GM06990 (cell line): Measurements from ENCODE around the gene AACS.

ENCODE experiments used
- DNase-seq: peaks from one replicate; pipeline ENCODE4 v3.0.0-alpha.2; 2011; ENCODE audit not compliant: insufficient read length; ENCODE audit errors: extremely low read depth
- H3K27me3 ChIP-seq: replicated peaks from 2 replicates; pipeline ENCODE4 v1.6.0; 2011; ENCODE audit warnings: low read length; ENCODE audit not compliant: control insufficient read depth, insufficient read depth
- H3K36me3 ChIP-seq: 2 replicates; pipeline ENCODE4 v1.5.1; 2011; ENCODE audit warnings: low read length; ENCODE audit not compliant: control insufficient read depth, insufficient read depth
- H3K4me3 ChIP-seq: replicated peaks from 2 replicates; pipeline ENCODE4 v1.5.1; 2011; ENCODE audit warnings: low read depth, mild to moderate bottlenecking, control low read depth, low read length
- TF ChIP-seq, protein P1 (sequence below): IDR thresholded peaks from 2 replicates; pipeline ENCODE4 v1.5.1; 2011; ENCODE audit warnings: low read length, control low read depth, mild to moderate bottlenecking, inconsistent platforms; ENCODE audit not compliant: insufficient read depth, poor library complexity, severe bottlenecking

AACS gene

DNA sequence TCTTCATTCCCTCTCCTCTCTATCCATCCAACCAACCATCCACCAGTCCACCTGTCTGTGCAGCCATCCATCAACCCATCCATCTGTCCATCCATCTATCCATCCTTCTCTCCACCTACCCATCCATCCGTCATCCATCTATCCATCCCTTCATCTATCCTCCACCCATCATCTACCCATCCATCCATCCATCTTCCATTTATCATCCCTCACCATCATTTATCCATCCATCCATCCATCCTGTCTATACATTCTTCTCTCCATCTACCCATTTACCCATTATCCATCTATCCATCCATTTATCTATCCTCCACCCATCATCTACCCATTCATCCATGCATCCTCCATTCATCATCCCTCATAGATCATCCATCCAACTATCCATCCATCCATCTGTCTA lies 24.4 kb downstream of the AACS start:
- TF ChIP-seq, protein P1, sequence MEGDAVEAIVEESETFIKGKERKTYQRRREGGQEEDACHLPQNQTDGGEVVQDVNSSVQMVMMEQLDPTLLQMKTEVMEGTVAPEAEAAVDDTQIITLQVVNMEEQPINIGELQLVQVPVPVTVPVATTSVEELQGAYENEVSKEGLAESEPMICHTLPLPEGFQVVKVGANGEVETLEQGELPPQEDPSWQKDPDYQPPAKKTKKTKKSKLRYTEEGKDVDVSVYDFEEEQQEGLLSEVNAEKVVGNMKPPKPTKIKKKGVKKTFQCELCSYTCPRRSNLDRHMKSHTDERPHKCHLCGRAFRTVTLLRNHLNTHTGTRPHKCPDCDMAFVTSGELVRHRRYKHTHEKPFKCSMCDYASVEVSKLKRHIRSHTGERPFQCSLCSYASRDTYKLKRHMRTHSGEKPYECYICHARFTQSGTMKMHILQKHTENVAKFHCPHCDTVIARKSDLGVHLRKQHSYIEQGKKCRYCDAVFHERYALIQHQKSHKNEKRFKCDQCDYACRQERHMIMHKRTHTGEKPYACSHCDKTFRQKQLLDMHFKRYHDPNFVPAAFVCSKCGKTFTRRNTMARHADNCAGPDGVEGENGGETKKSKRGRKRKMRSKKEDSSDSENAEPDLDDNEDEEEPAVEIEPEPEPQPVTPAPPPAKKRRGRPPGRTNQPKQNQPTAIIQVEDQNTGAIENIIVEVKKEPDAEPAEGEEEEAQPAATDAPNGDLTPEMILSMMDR: no peak
- peaks cover 39% of the 10 kb centered on the region for H3K36me3 ChIP-seq
- H3K4me3 ChIP-seq: no peak overlapping the region
- DNase-seq: no peak
- no peaks in the 10 kb centered on the region for H3K27me3 ChIP-seq

DNA sequence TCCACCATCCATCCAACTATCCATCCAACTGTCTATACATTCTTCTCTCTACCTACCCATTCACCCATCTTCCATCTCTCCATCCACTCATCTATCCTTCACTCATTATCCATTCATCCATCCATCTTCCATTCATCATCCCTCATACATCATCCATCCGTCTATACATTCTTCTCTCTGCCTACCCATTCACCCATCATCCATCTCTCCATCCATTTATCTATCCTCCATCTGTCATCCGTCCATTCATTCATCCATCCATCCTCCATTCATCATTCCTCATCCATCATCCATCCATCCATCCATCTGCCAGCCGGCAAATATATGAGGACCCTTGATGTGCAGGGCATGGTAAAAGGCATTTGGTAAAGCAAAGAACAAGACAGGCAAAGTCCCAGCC lies 25.2 kb downstream of the AACS start:
- Histone ChIP-seq H3K27me3 (no peaks in the 10 kb centered on the region), H3K36me3 (peaks cover 36% of the 10 kb centered on the region), H3K4me3 (no peak overlapping the region)
- TF ChIP-seq, protein P1: no peak
- DNase-seq: no peak

DNA sequence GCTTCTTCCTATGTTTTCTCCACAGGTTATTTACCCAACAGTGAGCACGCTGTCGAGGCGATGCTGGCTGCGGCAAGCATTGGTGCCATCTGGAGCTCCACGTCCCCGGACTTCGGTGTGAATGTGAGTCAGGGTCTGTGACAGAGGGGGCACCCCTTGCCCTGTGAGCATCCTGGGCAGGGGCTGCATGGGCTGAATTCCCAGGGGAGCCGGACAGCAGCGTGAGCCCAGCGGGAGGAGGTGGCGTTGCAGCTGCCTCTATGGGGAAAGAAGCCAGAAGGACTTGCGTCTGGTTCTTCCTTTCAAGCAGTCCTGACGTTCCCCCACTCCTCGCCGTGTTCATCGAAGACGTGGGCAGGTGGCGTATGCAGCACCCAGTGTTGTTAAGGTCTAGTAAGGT lies 26.2 kb downstream of the AACS start:
- Histone ChIP-seq H3K4me3 (no peak overlapping the region), H3K27me3 (no peaks in the 10 kb centered on the region), H3K36me3 (peaks cover 34% of the 10 kb centered on the region)
- TF ChIP-seq, protein P1: no peak
- DNase-seq: no peak

DNA sequence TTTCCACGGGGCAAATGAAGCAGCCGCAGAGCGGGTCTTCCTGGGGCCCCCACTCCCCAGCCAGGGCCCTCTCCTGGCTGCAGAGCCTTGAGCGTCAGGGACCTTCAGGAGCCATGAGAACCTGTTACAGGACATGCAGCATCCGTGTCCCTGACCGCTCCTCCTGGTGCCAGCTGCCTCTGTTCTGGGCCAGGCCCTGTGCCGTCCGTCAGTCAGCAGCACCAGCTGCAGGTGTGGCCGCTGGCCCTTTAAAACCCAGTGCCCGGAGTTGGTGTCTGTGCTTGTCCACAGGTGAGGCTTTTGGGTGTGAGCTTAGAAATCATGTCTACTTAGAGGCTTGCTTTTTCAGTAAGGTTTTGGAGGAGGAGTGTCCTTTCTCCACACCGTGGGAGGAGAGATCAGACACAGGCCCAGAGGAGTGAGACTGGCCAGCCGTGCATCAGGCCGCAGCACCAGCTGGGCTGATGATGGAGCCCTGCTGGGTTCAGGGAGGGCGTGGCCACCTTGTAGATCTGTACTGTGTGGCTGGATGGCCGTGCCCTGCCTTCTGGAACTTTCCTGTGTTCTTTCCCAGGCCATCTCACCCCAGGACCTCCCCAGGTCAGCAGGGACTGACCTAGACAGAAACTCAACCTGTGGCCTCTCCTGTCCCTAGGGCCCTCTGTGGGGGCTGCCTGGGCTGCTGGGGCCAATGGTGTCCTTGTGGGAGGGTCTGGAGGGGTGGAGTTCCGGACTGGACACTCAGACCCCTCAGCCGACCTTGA lies 27.1 kb downstream of the AACS start:
- DNase-seq: no peak
- peaks cover 30% of the 10 kb centered on the region for H3K36me3 ChIP-seq
- no peaks in the 10 kb centered on the region for H3K27me3 ChIP-seq
- no peak overlapping the region for H3K4me3 ChIP-seq
- TF ChIP-seq, protein P1: no peak

DNA sequence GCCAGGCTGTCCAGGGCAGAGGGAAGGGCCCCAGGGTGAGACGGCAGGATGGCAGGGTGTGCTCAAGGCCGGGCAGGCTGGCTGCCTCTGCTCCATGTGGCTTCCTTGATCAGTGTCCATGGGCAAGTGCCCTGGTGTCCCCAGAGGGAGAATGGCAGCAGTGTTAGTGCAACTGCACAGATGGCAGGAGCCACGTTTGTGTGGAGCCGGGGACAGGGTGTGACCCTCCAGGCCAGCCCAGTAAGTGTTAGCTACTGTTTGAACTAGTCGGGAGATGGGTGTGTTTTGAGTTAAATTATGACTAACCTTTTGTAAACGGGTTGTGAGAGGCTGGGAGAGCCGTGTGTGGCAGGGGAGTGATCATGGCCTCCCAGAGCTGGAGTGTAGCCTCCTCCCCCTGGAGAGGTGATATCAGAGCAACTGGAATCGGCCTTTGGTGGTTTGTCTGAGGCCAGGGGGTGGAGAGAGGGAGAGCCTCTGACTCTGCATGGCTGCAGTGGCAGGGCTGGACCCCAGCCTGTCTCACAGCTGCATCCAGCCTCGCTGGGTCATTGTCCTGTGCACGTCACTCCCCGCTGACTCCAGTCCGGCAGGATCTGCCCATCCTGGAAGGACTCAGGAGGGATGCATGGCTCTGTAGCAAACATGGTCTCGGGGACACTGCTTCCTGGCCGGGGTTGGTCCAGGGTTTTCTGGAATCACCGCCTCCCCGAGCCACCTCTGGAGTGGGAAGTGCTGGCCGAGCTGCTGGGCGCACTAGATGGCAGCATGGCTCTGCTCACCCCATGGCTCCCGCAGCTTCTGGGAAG lies 27.8 kb downstream of the AACS start:
- H3K4me3 ChIP-seq: no peak overlapping the region
- TF ChIP-seq, protein P1: no peak
- H3K27me3 ChIP-seq: no peaks in the 10 kb centered on the region
- no peak for DNase-seq
- peaks cover 28% of the 10 kb centered on the region for H3K36me3 ChIP-seq
